ENCODE results near the gene NDUFS7. TPM values are rescaled to one million over a fixed set of nuclear protein-coding genes. Genes with fewer than 3 reads are reported as not detected.

NDUFS7 gene
- total and polyA plus RNA-seq, 8 donors = 31.6 to 217 (median 117) TPM

GRCh38 chr19:1433119-1434039 is 49.7 kb downstream of the NDUFS7 start:
- no peak for TF ChIP-seq POLR2A (IDR thresholded peaks at IDR 0.05)
- no peak for TF ChIP-seq CTCF (IDR thresholded peaks at IDR 0.05)
- TF ChIP-seq POLR2AphosphoS5 (IDR thresholded peaks at IDR 0.05) = no peak
- TF ChIP-seq EP300 (IDR thresholded peaks at IDR 0.05) = no peak
- Histone ChIP-seq H3K4me1 (peaks cover 17 to 31% (median 20%) of the 10 kb centered on the region in 4 donors), H3K4me3 (no peak overlapping the region), H3K9me3 (no peaks in the 10 kb centered on the region), H3K36me3 (peaks cover 61 to 78% (median 77%) of the 10 kb centered on the region in 4 donors), H3K27ac (no peak overlapping the region), H3K27me3 (no peaks in the 10 kb centered on the region)
- intact Hi-C loops (cut with DNase I; ENCODE audit: low total_unique reads) = no loop called here
- DNase-seq = no peak
- WGBS, 5 donors = 80 to 86% (median 84%) methylated on average over 23 to 47 of the region's 47 CpGs

- no peak for DNase-seq
- intact Hi-C loops (cut with DNase I; ENCODE audit: low total_unique reads) = no loop called here
- H3K36me3 ChIP-seq = peaks cover 60 to 71% (median 71%) of the 10 kb centered on the region in 4 donors
- no peak overlapping the region for H3K4me3 ChIP-seq
- H3K4me1 ChIP-seq = peaks cover 14 to 28% (median 20%) of the 10 kb centered on the region in 4 donors
- 91 to 96% (median 95%) methylated on average over 13 to 17 of the region's 17 CpGs for WGBS, 5 donors
- no peaks in the 10 kb centered on the region for H3K27me3 ChIP-seq
- no peak overlapping the region for H3K27ac ChIP-seq
- TF ChIP-seq POLR2A (IDR thresholded peaks at IDR 0.05) (no peak), CTCF (IDR thresholded peaks at IDR 0.05) (no peak), EP300 (IDR thresholded peaks at IDR 0.05) (no peak), POLR2AphosphoS5 (IDR thresholded peaks at IDR 0.05) (no peak)
- no peaks in the 10 kb centered on the region for H3K9me3 ChIP-seq
These were observed 50.3 kb downstream of the NDUFS7 start for GRCh38 chr19:1434040-1434366.

DNA sequence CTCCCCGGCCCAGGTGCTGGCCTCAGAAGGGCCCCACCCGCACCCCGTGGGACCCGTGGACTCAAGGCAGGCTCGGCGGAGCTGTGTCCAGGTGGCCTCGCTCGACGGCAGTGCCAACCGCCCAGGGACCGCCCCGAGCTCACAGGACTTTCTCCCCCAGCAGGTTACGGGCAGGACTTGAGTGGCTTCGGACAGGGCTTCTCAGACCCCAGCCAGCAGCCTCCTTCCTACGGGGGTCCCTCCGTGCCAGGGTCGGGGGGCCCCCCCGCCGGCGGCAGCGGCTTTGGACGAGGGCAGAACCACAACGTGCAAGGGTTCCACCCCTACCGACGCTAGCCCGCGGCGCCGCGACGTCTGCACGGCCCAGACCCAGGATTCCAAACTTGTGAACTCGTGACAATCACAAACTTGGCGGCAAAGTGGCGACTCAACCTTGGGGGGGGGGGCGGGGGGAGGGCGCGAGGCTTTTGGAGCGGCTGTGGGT is 50.9 kb downstream of the NDUFS7 start:
- Histone ChIP-seq H3K4me1 (peaks cover 13 to 28% (median 21%) of the 10 kb centered on the region in 4 donors), H3K36me3 (peaks cover 55 to 69% (median 67%) of the 10 kb centered on the region in 4 donors), H3K27ac (no peak overlapping the region), H3K27me3 (no peaks in the 10 kb centered on the region), H3K9me3 (no peaks in the 10 kb centered on the region), H3K4me3 (no peak overlapping the region)
- 88 to 89% (median 88%) methylated on average over 29 to 39 of the region's 39 CpGs for WGBS, 5 donors
- no peak for DNase-seq
- TF ChIP-seq POLR2AphosphoS5 (IDR thresholded peaks at IDR 0.05) (no peak), POLR2A (IDR thresholded peaks at IDR 0.05) (no peak), CTCF (IDR thresholded peaks at IDR 0.05) (no peak), EP300 (IDR thresholded peaks at IDR 0.05) (no peak)
- intact Hi-C loops (cut with DNase I; ENCODE audit: low total_unique reads) = no loop called here

GRCh38 chr19:1435378-1435989 is 51.8 kb downstream of the NDUFS7 start:
- no peak for TF ChIP-seq EP300 (IDR thresholded peaks at IDR 0.05)
- no peak for TF ChIP-seq POLR2AphosphoS5 (IDR thresholded peaks at IDR 0.05)
- no peak for TF ChIP-seq POLR2A (IDR thresholded peaks at IDR 0.05)
- TF ChIP-seq CTCF (IDR thresholded peaks at IDR 0.05) = no peak
- 71 to 83% (median 79%) methylated on average over 21 of the region's 21 CpGs for WGBS, 5 donors
- Histone ChIP-seq H3K36me3 (peaks cover 57 to 69% (median 67%) of the 10 kb centered on the region in 4 donors), H3K9me3 (no peaks in the 10 kb centered on the region), H3K4me3 (no peak overlapping the region), H3K4me1 (peaks cover 14 to 28% (median 22%) of the 10 kb centered on the region in 4 donors), H3K27me3 (no peaks in the 10 kb centered on the region), H3K27ac (no peak overlapping the region)
- DNase-seq = no peak
- intact Hi-C loops (cut with DNase I; ENCODE audit: low total_unique reads) = no loop called here

All from stomach (tissue), 9 donors.